Liver (tissue), 3 donors: Measurements from ENCODE around the gene SPPL2C.

Experiments used
- CTCF ChIP-seq: fragments of 150-350 bp; IDR thresholded peaks from 2 replicates; pipeline ENCODE4 v1.5.1; 2017; ENCODE audit warnings: improper control_type of control experiment, low read depth, low read length; ENCODE audit not compliant: missing input control
- EGR1 ChIP-seq, 2 donors: IDR thresholded peaks; 2 replicates each; pipeline ENCODE4 v1.6.1; 2016 to 2018; ENCODE audit warnings: antibody characterized with exemption in 2 of 2, low read depth in 2 of 2
- FOXA1 ChIP-seq: IDR thresholded peaks from 2 replicates; pipeline ENCODE4 v1.6.1; 2016; ENCODE audit warnings: antibody characterized with exemption
- GABPA ChIP-seq, 2 donors: IDR thresholded peaks in 1 of 2; conservative IDR thresholded peaks in 1 of 2; 2 replicates each; pipeline ENCODE4 v1.6.1; 2016; ENCODE audit warnings: antibody characterized with exemption in 2 of 2, mild to moderate bottlenecking in 1 of 2, moderate library complexity in 1 of 2
- HNF4A ChIP-seq, 2 donors: conservative IDR thresholded peaks; 2 replicates each; pipeline ENCODE4 v1.6.1; 2016; ENCODE audit warnings: antibody characterized with exemption in 2 of 2, mild to moderate bottlenecking in 2 of 2
- JUND ChIP-seq, 2 donors: IDR thresholded peaks; 2 replicates each; pipeline ENCODE4 v1.6.1; 2016; ENCODE audit warnings: antibody characterized with exemption in 2 of 2
- RAD21 ChIP-seq, 2 donors: IDR thresholded peaks; 2 replicates each; pipeline ENCODE4 v1.6.1; 2016; ENCODE audit warnings: antibody characterized with exemption in 2 of 2, mild to moderate bottlenecking in 2 of 2
- REST ChIP-seq: IDR thresholded peaks from 2 replicates; pipeline ENCODE4 v1.6.1; 2016; ENCODE audit warnings: antibody characterized with exemption, mild to moderate bottlenecking
- SP1 ChIP-seq: IDR thresholded peaks from 2 replicates; pipeline ENCODE4 v1.6.1; 2018; ENCODE audit warnings: antibody characterized with exemption, mild to moderate bottlenecking
- TAF1 ChIP-seq: conservative IDR thresholded peaks from 2 replicates; pipeline ENCODE4 v1.6.1; 2016; ENCODE audit warnings: antibody characterized with exemption, mild to moderate bottlenecking
- YY1 ChIP-seq: IDR thresholded peaks from 2 replicates; pipeline ENCODE4 v1.6.1; 2016; ENCODE audit warnings: antibody characterized with exemption, mild to moderate bottlenecking
- ZBTB33 ChIP-seq: IDR thresholded peaks from 2 replicates; pipeline ENCODE4 v1.6.1; 2016; ENCODE audit warnings: antibody characterized with exemption
- TF ChIP-seq, protein P1 (sequence below): IDR thresholded peaks from 2 replicates; pipeline ENCODE4 v1.6.1; 2016; ENCODE audit warnings: antibody characterized with exemption
- TF ChIP-seq, protein P2 (sequence below): IDR thresholded peaks from 2 replicates; pipeline ENCODE4 v1.6.1; 2016; ENCODE audit warnings: antibody characterized with exemption
- donor health status: healthy.
- donor health status: healthy.

DNA sequence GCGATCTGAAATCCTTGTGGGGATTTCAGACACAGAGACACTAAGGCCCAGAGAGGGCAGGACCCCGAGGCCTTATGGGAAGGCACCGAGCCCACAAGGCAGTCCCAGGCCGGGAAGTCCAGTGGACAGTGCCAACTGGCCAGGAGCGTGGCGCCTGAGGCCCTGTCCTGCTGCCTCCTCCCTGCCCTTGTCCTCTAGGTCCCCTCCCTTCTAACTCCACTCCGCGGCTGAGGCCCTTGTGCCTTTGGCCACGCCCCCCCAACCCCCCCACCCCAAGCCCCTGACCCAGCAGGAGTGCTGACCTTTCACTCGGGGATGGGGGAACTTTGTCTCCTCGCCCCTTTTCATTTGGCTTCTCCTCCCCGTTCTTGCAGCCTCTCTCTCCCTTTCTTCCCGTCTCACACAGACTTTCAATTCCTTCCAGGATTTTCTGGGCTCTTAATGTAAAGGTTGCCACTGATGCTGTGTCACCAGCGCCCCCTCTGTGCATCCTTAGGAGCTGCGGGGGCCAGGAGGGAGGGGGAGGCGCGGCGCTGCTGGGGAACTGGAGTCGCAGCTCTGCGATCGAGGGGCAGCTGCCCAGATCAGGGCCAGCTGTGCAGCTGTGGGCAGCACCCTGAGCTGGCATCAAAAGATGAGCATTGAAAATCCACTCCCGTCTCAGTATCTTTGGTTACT is 31.5 kb upstream of the SPPL2C start:
- TF ChIP-seq CTCF (no peak), SP1 (no peak), GABPA (IDR thresholded peaks at IDR 0.05 in 1 of 2, conservative IDR thresholded peaks at IDR 0.05 in 1 of 2) (no peak), JUND (IDR thresholded peaks at IDR 0.05) (no peak), FOXA1 (no peak), YY1 (no peak), REST (no peak), HNF4A (conservative IDR thresholded peaks at IDR 0.05) (no peak), TAF1 (no peak), RAD21 (IDR thresholded peaks at IDR 0.05) (no peak), EGR1 (IDR thresholded peaks at IDR 0.05; ENCODE audit: low read depth in 2 of 2) (no peak), ZBTB33 (no peak)
- TF ChIP-seq, protein P1, sequence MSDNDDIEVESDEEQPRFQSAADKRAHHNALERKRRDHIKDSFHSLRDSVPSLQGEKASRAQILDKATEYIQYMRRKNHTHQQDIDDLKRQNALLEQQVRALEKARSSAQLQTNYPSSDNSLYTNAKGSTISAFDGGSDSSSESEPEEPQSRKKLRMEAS = no peak
- TF ChIP-seq, protein P2, sequence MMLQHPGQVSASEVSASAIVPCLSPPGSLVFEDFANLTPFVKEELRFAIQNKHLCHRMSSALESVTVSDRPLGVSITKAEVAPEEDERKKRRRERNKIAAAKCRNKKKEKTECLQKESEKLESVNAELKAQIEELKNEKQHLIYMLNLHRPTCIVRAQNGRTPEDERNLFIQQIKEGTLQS = no peak
